ENCODE measurements around the gene TFRC. TPM values are rescaled to one million over a fixed set of nuclear protein-coding genes. Genes with fewer than 3 reads are reported as not detected.
"Not testable (repeated sequence)": the region's sequence is repeated elsewhere in the genome, so short reads cannot be mapped to it uniquely, and the experiment has no call there.

Gene TFRC
- total and polyA plus RNA-seq, 9 donors: 26.1 to 348 (median 106) TPM

- WGBS, 3 donors: 85 to 88% (median 87%) methylated on average over 18 of the region's 18 CpGs
- Histone ChIP-seq H3K27me3 (no peaks in the 10 kb centered on the region), H3K4me1 (ENCODE audit: insufficient read depth) (no peaks in the 10 kb centered on the region), H3K36me3 (no peaks in the 10 kb centered on the region), H3K9me3 (no peaks in the 10 kb centered on the region), H3K4me3 (no peak overlapping the region), H3K27ac (no peak overlapping the region)
- intact Hi-C loops (cut with DNase I): no loop called here
- TF ChIP-seq POLR2A (IDR thresholded peaks at IDR 0.05) (no peak), EP300 (IDR thresholded peaks at IDR 0.05) (no peak), CTCF (IDR thresholded peaks at IDR 0.05) (no peak)
- DNase-seq: no peak
Observed at GRCh38 chr3:196008387-196008786, 73.5 kb downstream of the TFRC start.

GRCh38 chr3:196007744-196008335 is 74.0 kb downstream of the TFRC start:
- DNase-seq: no peak
- intact Hi-C loops (cut with DNase I): no loop called here
- no peak for TF ChIP-seq POLR2A (IDR thresholded peaks at IDR 0.05)
- TF ChIP-seq CTCF (IDR thresholded peaks at IDR 0.05): no peak
- no peak for TF ChIP-seq EP300 (IDR thresholded peaks at IDR 0.05)
- WGBS, 3 donors: 79 to 81% (median 80%) methylated on average over 11 of the region's 11 CpGs
- Histone ChIP-seq H3K36me3 (no peaks in the 10 kb centered on the region), H3K9me3 (no peaks in the 10 kb centered on the region), H3K27me3 (no peaks in the 10 kb centered on the region), H3K27ac (no peak overlapping the region), H3K4me3 (no peak overlapping the region), H3K4me1 (ENCODE audit: insufficient read depth) (no peaks in the 10 kb centered on the region)

GRCh38 chr3:196005338-196005737 is 76.6 kb downstream of the TFRC start:
- WGBS, 3 donors: 76 to 84% (median 77%) methylated on average over 10 of the region's 10 CpGs
- intact Hi-C loops (cut with DNase I): not testable (repeated sequence)

GRCh38 chr3:196004359-196005052 is 77.4 kb downstream of the TFRC start:
- H3K36me3 ChIP-seq; H3K4me3 ChIP-seq; DNase-seq; H3K27me3 ChIP-seq; H3K9me3 ChIP-seq; H3K4me1 ChIP-seq (ENCODE audit: insufficient read depth); H3K27ac ChIP-seq: not testable (repeated sequence)
- 74 to 81% (median 79%) methylated on average over 17 of the region's 17 CpGs for WGBS, 3 donors
- intact Hi-C loops (cut with DNase I): loop anchor here in 1 of 4 donors (5.0 kb wide), 1 partner anchor 62 kb away; no protein-coding TSS in a partner anchor

More at GRCh38 chr3:196005338-196005737, 76.6 kb downstream of the TFRC start:
- not testable (repeated sequence) for H3K9me3 ChIP-seq; H3K27me3 ChIP-seq; H3K4me1 ChIP-seq (ENCODE audit: insufficient read depth); DNase-seq; H3K27ac ChIP-seq; H3K4me3 ChIP-seq; H3K36me3 ChIP-seq

GRCh38 chr3:196003611-196004010 is 78.3 kb downstream of the TFRC start:
- no peaks in the 10 kb centered on the region for H3K4me1 ChIP-seq (ENCODE audit: insufficient read depth)
- 86 to 88% (median 86%) methylated on average over 12 of the region's 12 CpGs for WGBS, 3 donors
- intact Hi-C loops (cut with DNase I): loop anchor here in 1 of 4 donors (5.0 kb wide), 1 partner anchor 61 kb away; no protein-coding TSS in a partner anchor
- no peaks in the 10 kb centered on the region for H3K36me3 ChIP-seq
- H3K27ac ChIP-seq: no peak overlapping the region
- DNase-seq: no peak
- TF ChIP-seq EP300 (IDR thresholded peaks at IDR 0.05): no peak
- no peak for TF ChIP-seq CTCF (IDR thresholded peaks at IDR 0.05)
- no peak for TF ChIP-seq POLR2A (IDR thresholded peaks at IDR 0.05)
- no peak overlapping the region for H3K4me3 ChIP-seq
- no peaks in the 10 kb centered on the region for H3K27me3 ChIP-seq
- no peaks in the 10 kb centered on the region for H3K9me3 ChIP-seq

- not testable (repeated sequence) for H3K36me3 ChIP-seq; DNase-seq; H3K27ac ChIP-seq; H3K9me3 ChIP-seq; H3K4me1 ChIP-seq (ENCODE audit: insufficient read depth); H3K4me3 ChIP-seq; H3K27me3 ChIP-seq
- 89 to 93% (median 90%) methylated on average over 6 of the region's 6 CpGs for WGBS, 3 donors
- intact Hi-C loops (cut with DNase I): loop anchor here in 1 of 4 donors (5.0 kb wide), 1 partner anchor 60 kb away; no protein-coding TSS in a partner anchor
Observed at GRCh38 chr3:196002721-196003120, 79.2 kb downstream of the TFRC start.

- H3K36me3 ChIP-seq; H3K27ac ChIP-seq; H3K27me3 ChIP-seq; DNase-seq; H3K4me1 ChIP-seq (ENCODE audit: insufficient read depth); H3K4me3 ChIP-seq; H3K9me3 ChIP-seq: not testable (repeated sequence)
- intact Hi-C loops (cut with DNase I): loop anchor here in 1 of 4 donors (5.0 kb wide), 1 partner anchor 59 kb away; no protein-coding TSS in a partner anchor
- WGBS, 3 donors: 78 to 92% (median 88%) methylated on average over 7 of the region's 7 CpGs
Observed at GRCh38 chr3:196001240-196001639, 80.7 kb downstream of the TFRC start.

- not testable (repeated sequence) for H3K9me3 ChIP-seq; H3K36me3 ChIP-seq; H3K4me3 ChIP-seq; H3K27me3 ChIP-seq; H3K4me1 ChIP-seq (ENCODE audit: insufficient read depth); H3K27ac ChIP-seq; DNase-seq
- 73 to 80% (median 78%) methylated on average over 12 to 14 of the region's 15 CpGs for WGBS, 3 donors
- intact Hi-C loops (cut with DNase I): loop anchor here in 1 of 4 donors (5.0 kb wide), 1 partner anchor 58 kb away; no protein-coding TSS in a partner anchor
Observed at GRCh38 chr3:196000360-196000950, 81.4 kb downstream of the TFRC start.

Measured in ovary (tissue), 9 donors.